Measurements from ENCODE around the gene C2CD2. TPM values are rescaled to one million over a fixed set of nuclear protein-coding genes. Genes with fewer than 3 reads are reported as not detected.

The C2CD2 gene
- polyA plus RNA-seq, 1 donor (not counting 4 experiments of a cell fraction or from before 2014, with no cell fraction given) = 39.9 TPM

DNA sequence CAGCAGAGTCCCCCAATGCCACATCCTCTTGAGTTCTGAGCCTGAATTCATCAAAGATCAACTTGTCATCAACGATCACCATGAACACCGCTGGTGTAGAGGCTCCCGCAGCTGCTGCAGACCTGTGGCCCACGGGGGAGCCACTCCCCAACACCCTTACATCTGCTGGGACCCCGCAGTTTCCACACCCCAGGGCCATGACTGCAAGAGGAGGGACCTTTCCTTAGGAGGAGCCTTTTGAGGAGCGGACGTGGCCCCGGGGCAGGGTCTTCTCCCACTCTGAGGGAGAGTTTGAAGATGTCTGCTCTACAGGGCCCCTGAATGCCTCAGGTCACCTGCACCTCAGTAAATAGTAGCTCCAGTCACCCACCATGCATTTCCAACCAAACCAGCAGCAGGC, 77.4 kb downstream of the C2CD2 start:
- H3K27me3 ChIP-seq (ENCODE audit: control insufficient read depth, extremely low read depth, insufficient read depth, low read length) = no peaks in the 10 kb centered on the region
- no peak for FAIRE-seq
- no peak for DNase-seq (ENCODE audit: low read depth, low spot score)
- no peak overlapping the region for H3K4me3 ChIP-seq (ENCODE audit: control insufficient read depth in 2 of 3, extremely low read depth in 1 of 3, insufficient read depth in 2 of 3, low read depth in 1 of 3, low read length in 3 of 3)
- H3K4me1 ChIP-seq (ENCODE audit: control insufficient read depth, extremely low read depth, insufficient read depth, low read length) = peaks cover 13% of the 10 kb centered on the region
- no peak overlapping the region for H3K9ac ChIP-seq (ENCODE audit: control insufficient read depth, extremely low read depth, insufficient read depth, low read length)
- H3K9me3 ChIP-seq (ENCODE audit: control insufficient read depth, low read depth, low read length) = no peaks in the 10 kb centered on the region
- peaks cover 35% of the 10 kb centered on the region for H3K79me2 ChIP-seq (ENCODE audit: control insufficient read depth, insufficient read depth, low read length)
- H3K27ac ChIP-seq (ENCODE audit: control insufficient read depth, insufficient read depth, low read length) = no peak overlapping the region
- no peak overlapping the region for H2AFZ ChIP-seq (ENCODE audit: control insufficient read depth, low read length)
- no peak overlapping the region for H3K4me2 ChIP-seq (ENCODE audit: control insufficient read depth, extremely low read depth, insufficient read depth, low read depth, low read length)
- peaks cover 0 to 1% of the 10 kb centered on the region in 2 experiments for H3K36me3 ChIP-seq (ENCODE audit: control insufficient read depth in 2 of 2, extremely low read depth in 1 of 2, insufficient read depth in 2 of 2, low read length in 2 of 2)
- no peaks in the 10 kb centered on the region for H3K9me1 ChIP-seq (ENCODE audit: control insufficient read depth, extremely low read depth, insufficient read depth, low read length)
- H4K20me1 ChIP-seq (ENCODE audit: control insufficient read depth, extremely low read depth, insufficient read depth, low read length) = no peaks in the 10 kb centered on the region
- TF ChIP-seq EZH2 (IDR thresholded peaks at IDR 0.05; ENCODE audit: low read length) = no peak
- TF ChIP-seq, protein P1, sequence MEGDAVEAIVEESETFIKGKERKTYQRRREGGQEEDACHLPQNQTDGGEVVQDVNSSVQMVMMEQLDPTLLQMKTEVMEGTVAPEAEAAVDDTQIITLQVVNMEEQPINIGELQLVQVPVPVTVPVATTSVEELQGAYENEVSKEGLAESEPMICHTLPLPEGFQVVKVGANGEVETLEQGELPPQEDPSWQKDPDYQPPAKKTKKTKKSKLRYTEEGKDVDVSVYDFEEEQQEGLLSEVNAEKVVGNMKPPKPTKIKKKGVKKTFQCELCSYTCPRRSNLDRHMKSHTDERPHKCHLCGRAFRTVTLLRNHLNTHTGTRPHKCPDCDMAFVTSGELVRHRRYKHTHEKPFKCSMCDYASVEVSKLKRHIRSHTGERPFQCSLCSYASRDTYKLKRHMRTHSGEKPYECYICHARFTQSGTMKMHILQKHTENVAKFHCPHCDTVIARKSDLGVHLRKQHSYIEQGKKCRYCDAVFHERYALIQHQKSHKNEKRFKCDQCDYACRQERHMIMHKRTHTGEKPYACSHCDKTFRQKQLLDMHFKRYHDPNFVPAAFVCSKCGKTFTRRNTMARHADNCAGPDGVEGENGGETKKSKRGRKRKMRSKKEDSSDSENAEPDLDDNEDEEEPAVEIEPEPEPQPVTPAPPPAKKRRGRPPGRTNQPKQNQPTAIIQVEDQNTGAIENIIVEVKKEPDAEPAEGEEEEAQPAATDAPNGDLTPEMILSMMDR (optimal IDR thresholded peaks at IDR 0.05 in 1 of 3, IDR thresholded peaks at IDR 0.05 in 1 of 3, conservative IDR thresholded peaks at IDR 0.05 in 1 of 3; ENCODE audit: extremely low read depth in 1 of 3, insufficient read depth in 2 of 3, low read length in 3 of 3) = no peak
- dilution Hi-C loops (cut with MboI; ENCODE audit: extremely low pct_ligation_motif_present, low sequenced_read_pairs) = no loop called here

DNA sequence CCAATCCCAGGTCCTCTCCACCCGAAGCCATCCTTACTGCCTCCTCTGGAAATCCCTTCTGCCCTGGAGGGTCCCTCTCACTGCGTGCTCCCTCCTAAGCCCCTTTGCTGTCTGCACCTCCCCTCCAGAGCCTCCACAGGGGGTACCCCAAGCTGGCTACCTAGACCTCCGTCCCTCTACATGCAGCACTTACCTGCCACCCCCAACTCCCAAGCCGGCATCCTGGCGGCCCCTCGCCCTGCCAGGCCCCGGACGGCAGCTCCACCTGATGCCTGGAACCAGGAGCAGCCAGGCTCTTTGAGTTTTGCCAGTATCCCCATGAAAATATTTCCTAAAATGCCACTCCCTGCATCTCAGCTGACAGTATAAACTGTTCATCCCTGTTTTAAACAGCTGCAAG, 78.7 kb downstream of the C2CD2 start:
- Histone ChIP-seq H3K9me3 (ENCODE audit: control insufficient read depth, low read depth, low read length) (no peaks in the 10 kb centered on the region), H3K9ac (ENCODE audit: control insufficient read depth, extremely low read depth, insufficient read depth, low read length) (no peak overlapping the region), H4K20me1 (ENCODE audit: control insufficient read depth, extremely low read depth, insufficient read depth, low read length) (no peaks in the 10 kb centered on the region), H2AFZ (ENCODE audit: control insufficient read depth, low read length) (no peak overlapping the region), H3K79me2 (ENCODE audit: control insufficient read depth, insufficient read depth, low read length) (peaks cover 35% of the 10 kb centered on the region), H3K4me3 (ENCODE audit: control insufficient read depth in 2 of 3, extremely low read depth in 1 of 3, insufficient read depth in 2 of 3, low read depth in 1 of 3, low read length in 3 of 3) (no peak overlapping the region), H3K36me3 (ENCODE audit: control insufficient read depth in 2 of 2, extremely low read depth in 1 of 2, insufficient read depth in 2 of 2, low read length in 2 of 2) (peaks cover 0 to 1% of the 10 kb centered on the region in 2 experiments), H3K27ac (ENCODE audit: control insufficient read depth, insufficient read depth, low read length) (no peak overlapping the region), H3K9me1 (ENCODE audit: control insufficient read depth, extremely low read depth, insufficient read depth, low read length) (no peaks in the 10 kb centered on the region), H3K27me3 (ENCODE audit: control insufficient read depth, extremely low read depth, insufficient read depth, low read length) (no peaks in the 10 kb centered on the region), H3K4me1 (ENCODE audit: control insufficient read depth, extremely low read depth, insufficient read depth, low read length) (peaks cover 11% of the 10 kb centered on the region), H3K4me2 (ENCODE audit: control insufficient read depth, extremely low read depth, insufficient read depth, low read depth, low read length) (no peak overlapping the region)
- FAIRE-seq (no peak), DNase-seq (ENCODE audit: low read depth, low spot score) (no peak)
- dilution Hi-C loops (cut with MboI; ENCODE audit: extremely low pct_ligation_motif_present, low sequenced_read_pairs) = no loop called here
- no peak for TF ChIP-seq EZH2 (IDR thresholded peaks at IDR 0.05; ENCODE audit: low read length)
- TF ChIP-seq, protein P1 (optimal IDR thresholded peaks at IDR 0.05 in 1 of 3, IDR thresholded peaks at IDR 0.05 in 1 of 3, conservative IDR thresholded peaks at IDR 0.05 in 1 of 3; ENCODE audit: extremely low read depth in 1 of 3, insufficient read depth in 2 of 3, low read length in 3 of 3) = no peak
